Peyer's patch (tissue), 4 donors: ENCODE results near the gene FNDC3B. TPM values are rescaled to one million over a fixed set of nuclear protein-coding genes. Genes with fewer than 3 reads are reported as not detected.

Experiments used
- DNase-seq, 3 donors: peaks; one replicate each; pipeline ENCODE4 v3.0.0-alpha.2; 2017 to 2019
- H3K27ac ChIP-seq, 4 donors: fragments of 200-600 bp; sonication (generic); one replicate each; pipeline ENCODE4 v1.5.1; 2016 to 2019
- H3K27me3 ChIP-seq, 2 donors: fragments of 200-600 bp; sonication (generic); one replicate each; pipeline ENCODE4 v1.5.1; 2019
- H3K36me3 ChIP-seq, 3 donors: fragments of 200-600 bp; sonication (generic); one replicate each; pipeline ENCODE4 v1.5.1; 2016 to 2019
- H3K4me1 ChIP-seq, 4 donors: fragments of 200-600 bp; sonication (generic); one replicate each; pipeline ENCODE4 v1.5.1; 2016 to 2019
- H3K4me3 ChIP-seq, 4 donors: fragments of 200-600 bp; sonication (generic); 1 replicate in 3 of 4; 2 replicates in 1 of 4; pipeline ENCODE4 v1.5.1; 2016 to 2019; ENCODE audit warnings: mild to moderate bottlenecking in 1 of 4
- H3K9me3 ChIP-seq, 4 donors: fragments of 200-600 bp; sonication (generic); one replicate each; pipeline ENCODE4 v1.5.1; 2016 to 2019; ENCODE audit warnings: mild to moderate bottlenecking in 1 of 4
- CTCF ChIP-seq, 6 experiments: fragments of 450-650 bp in 4 of 6; fragments of 200-600 bp in 2 of 6; sonication (generic) in 1 of 6; IDR thresholded peaks; one replicate each; pipeline ENCODE4 v1.5.1; 2017 to 2019; ENCODE audit warnings: antibody characterized with exemption in 6 of 6, mild to moderate bottlenecking in 3 of 6, moderate library complexity in 1 of 6
- POLR2A ChIP-seq, 2 donors: fragments of 450-650 bp; IDR thresholded peaks; one replicate each; pipeline ENCODE4 v1.5.1; 2017; ENCODE audit warnings: antibody characterized with exemption in 2 of 2, mild to moderate bottlenecking in 2 of 2, moderate library complexity in 2 of 2
- total RNA-seq, 4 donors: library from RNA; depleted of rRNA; stranded (reverse); fragments of >200 nt; gene quantifications; one replicate each; pipeline ENCODE4 v1.1.0, GENCODE V29; 2016

The FNDC3B gene
- total RNA-seq, 4 donors from 2014 or later = 28.7 to 74.3 (median 54.6) TPM

GRCh38 chr3:172312711-172313110, 273.3 kb downstream of the FNDC3B start:
- TF ChIP-seq POLR2A (IDR thresholded peaks at IDR 0.05) (no peak), CTCF (IDR thresholded peaks at IDR 0.05) (no peak)
- DNase-seq = no peak
- Histone ChIP-seq H3K36me3 (peaks cover 0 to 30% (median 0%) of the 10 kb centered on the region in 3 donors), H3K27ac (no peak overlapping the region), H3K4me1 (peaks cover 0 to 26% (median 0%) of the 10 kb centered on the region in 4 donors), H3K9me3 (no peaks in the 10 kb centered on the region), H3K4me3 (no peak overlapping the region), H3K27me3 (no peaks in the 10 kb centered on the region)

- Histone ChIP-seq H3K36me3 (peaks cover 0 to 21% (median 0%) of the 10 kb centered on the region in 3 donors), H3K9me3 (no peaks in the 10 kb centered on the region), H3K4me3 (no peak overlapping the region), H3K27me3 (no peaks in the 10 kb centered on the region), H3K27ac (peak overlapping the region in 1 of 4 donors; percentile 28), H3K4me1 (peaks cover 0 to 35% (median 0%) of the 10 kb centered on the region in 4 donors)
- no peak for DNase-seq
- TF ChIP-seq CTCF (IDR thresholded peaks at IDR 0.05) = no peak
- TF ChIP-seq POLR2A (IDR thresholded peaks at IDR 0.05) = no peak
Observed at GRCh38 chr3:172313671-172314070, 274.3 kb downstream of the FNDC3B start.

- H3K9me3 ChIP-seq = no peaks in the 10 kb centered on the region
- TF ChIP-seq CTCF (IDR thresholded peaks at IDR 0.05) = no peak
- no peak for TF ChIP-seq POLR2A (IDR thresholded peaks at IDR 0.05)
- H3K36me3 ChIP-seq = peaks cover 0 to 14% (median 0%) of the 10 kb centered on the region in 3 donors
- DNase-seq = no peak
- H3K4me1 ChIP-seq = peaks cover 0 to 43% (median 0%) of the 10 kb centered on the region in 4 donors
- H3K27me3 ChIP-seq = no peaks in the 10 kb centered on the region
- H3K27ac ChIP-seq = peak overlapping the region in 3 of 4 donors; percentile 4 to 79 (median 67)
- no peak overlapping the region for H3K4me3 ChIP-seq
Observed at GRCh38 chr3:172314591-172315160, 275.3 kb downstream of the FNDC3B start.

- H3K36me3 ChIP-seq = peaks cover 0 to 10% (median 0%) of the 10 kb centered on the region in 3 donors
- H3K27me3 ChIP-seq = no peaks in the 10 kb centered on the region
- TF ChIP-seq POLR2A (IDR thresholded peaks at IDR 0.05) = no peak
- TF ChIP-seq CTCF (IDR thresholded peaks at IDR 0.05) = peak in 2 of 6 experiments; percentile 19 to 20
- no peaks in the 10 kb centered on the region for H3K9me3 ChIP-seq
- H3K27ac ChIP-seq = peak overlapping the region in 3 of 4 donors; percentile 4 to 79 (median 67)
- peak in 1 of 3 donors; percentile 71 for DNase-seq
- H3K4me1 ChIP-seq = peaks cover 0 to 43% (median 0%) of the 10 kb centered on the region in 4 donors
- peak overlapping the region in 1 of 4 donors; percentile 3 for H3K4me3 ChIP-seq
Observed at GRCh38 chr3:172315401-172316091, 276.2 kb downstream of the FNDC3B start.

GRCh38 chr3:172316758-172317157, 277.4 kb downstream of the FNDC3B start:
- Histone ChIP-seq H3K27me3 (no peaks in the 10 kb centered on the region), H3K27ac (peak overlapping the region in 2 of 4 donors; percentile 52 to 79), H3K4me3 (no peak overlapping the region), H3K36me3 (no peaks in the 10 kb centered on the region), H3K4me1 (peaks cover 0 to 43% (median 0%) of the 10 kb centered on the region in 4 donors), H3K9me3 (no peaks in the 10 kb centered on the region)
- no peak for DNase-seq
- no peak for TF ChIP-seq POLR2A (IDR thresholded peaks at IDR 0.05)
- TF ChIP-seq CTCF (IDR thresholded peaks at IDR 0.05) = no peak
